ENCODE measurements around the gene SHOC2. TPM values are rescaled to one million over a fixed set of nuclear protein-coding genes. Genes with fewer than 3 reads are reported as not detected.

Gene SHOC2
- total RNA-seq, 6 experiments from 2014 or later: 48.9 to 61.1 (median 56.6) TPM

DNA sequence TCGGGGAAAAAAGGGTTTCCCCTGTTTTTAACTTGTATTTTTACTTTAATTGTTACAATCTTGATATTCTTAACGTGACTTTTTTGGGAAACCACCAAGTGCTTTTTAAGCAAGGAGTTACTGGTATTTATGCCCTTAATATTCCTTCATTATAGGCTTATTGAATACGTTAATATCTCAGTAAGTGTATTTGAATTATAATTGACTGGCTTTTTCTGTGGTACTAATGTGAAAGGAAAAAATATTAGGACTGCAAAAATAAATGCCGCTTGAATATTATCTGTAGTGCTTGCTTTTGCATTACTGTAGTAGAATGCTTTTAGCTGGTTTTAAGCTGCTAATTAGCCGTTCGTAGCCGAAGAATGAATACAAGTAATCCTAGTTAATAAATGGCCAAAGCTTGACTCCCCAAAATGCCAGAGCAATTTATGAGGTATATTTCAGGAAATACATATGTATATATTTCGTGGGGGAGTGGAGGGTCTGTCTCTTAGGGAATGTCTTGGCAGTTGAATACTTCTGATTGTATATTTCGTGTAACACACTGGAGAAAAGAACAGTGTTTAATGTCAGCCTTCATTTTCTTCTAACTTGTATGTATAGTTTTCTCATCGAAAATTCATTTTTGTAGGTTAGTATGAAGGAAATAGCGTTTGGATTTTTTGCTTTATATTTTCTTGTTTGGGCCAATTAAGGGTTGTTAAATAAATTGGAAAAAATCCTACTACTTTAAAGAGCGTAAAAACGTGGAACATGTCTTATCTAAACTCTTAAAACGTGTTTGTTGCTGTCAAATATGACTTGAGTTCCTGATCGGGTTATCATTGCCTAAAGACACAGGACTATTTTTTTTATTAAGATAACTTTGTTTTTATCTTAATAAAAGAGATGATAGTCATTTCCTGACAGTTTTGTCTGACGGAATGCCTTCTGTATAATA, 46.1 kb upstream of the SHOC2 start:
- H3K27ac Mint-ChIP-seq: peak overlapping the region; percentile 88
- TF ChIP-seq, protein P1, sequence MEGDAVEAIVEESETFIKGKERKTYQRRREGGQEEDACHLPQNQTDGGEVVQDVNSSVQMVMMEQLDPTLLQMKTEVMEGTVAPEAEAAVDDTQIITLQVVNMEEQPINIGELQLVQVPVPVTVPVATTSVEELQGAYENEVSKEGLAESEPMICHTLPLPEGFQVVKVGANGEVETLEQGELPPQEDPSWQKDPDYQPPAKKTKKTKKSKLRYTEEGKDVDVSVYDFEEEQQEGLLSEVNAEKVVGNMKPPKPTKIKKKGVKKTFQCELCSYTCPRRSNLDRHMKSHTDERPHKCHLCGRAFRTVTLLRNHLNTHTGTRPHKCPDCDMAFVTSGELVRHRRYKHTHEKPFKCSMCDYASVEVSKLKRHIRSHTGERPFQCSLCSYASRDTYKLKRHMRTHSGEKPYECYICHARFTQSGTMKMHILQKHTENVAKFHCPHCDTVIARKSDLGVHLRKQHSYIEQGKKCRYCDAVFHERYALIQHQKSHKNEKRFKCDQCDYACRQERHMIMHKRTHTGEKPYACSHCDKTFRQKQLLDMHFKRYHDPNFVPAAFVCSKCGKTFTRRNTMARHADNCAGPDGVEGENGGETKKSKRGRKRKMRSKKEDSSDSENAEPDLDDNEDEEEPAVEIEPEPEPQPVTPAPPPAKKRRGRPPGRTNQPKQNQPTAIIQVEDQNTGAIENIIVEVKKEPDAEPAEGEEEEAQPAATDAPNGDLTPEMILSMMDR (IDR thresholded peaks at IDR 0.05): no peak
- no peaks in the 10 kb centered on the region for H3K9me3 Mint-ChIP-seq
- peaks cover 25% of the 10 kb centered on the region for H3K4me1 Mint-ChIP-seq (ENCODE audit: low read depth)
- H3K36me3 Mint-ChIP-seq (ENCODE audit: low read depth): no peaks in the 10 kb centered on the region
- H3K4me3 Mint-ChIP-seq: peak overlapping the region; percentile 94
- peaks cover 6% of the 10 kb centered on the region for H3K27me3 Mint-ChIP-seq (ENCODE audit: insufficient read depth)
- DNase-seq: no peak

DNA sequence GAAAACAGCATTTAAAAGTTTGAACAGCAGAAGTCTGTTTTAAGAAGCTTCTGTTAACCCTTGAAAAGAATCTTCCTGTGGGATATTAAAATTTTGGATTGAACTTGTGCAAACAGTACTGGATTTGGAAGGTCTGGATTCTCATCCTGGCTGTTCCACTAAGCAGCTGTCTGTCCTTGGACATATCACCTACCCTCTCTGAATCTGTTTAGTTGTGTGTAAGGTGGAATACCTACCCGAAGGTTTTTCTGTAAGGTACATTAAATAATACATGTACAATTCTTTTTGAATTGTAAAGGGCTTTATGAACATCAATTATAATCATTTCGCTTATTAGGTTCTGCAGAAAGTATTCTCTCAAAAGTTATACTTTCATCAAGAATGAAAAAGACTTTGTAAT, 45.5 kb upstream of the SHOC2 start:
- H3K27me3 Mint-ChIP-seq (ENCODE audit: insufficient read depth): peaks cover 6% of the 10 kb centered on the region
- H3K27ac Mint-ChIP-seq: peak overlapping the region; percentile 18; the same call in 1 of the 2 replicates
- TF ChIP-seq, protein P1 (IDR thresholded peaks at IDR 0.05): no peak
- H3K4me1 Mint-ChIP-seq (ENCODE audit: low read depth): peaks cover 23% of the 10 kb centered on the region
- peaks cover under 1% of the 10 kb centered on the region; the same call in 1 of the 2 replicates for H3K36me3 Mint-ChIP-seq (ENCODE audit: low read depth)
- H3K4me3 Mint-ChIP-seq: peak overlapping the region; percentile 94
- DNase-seq: no peak
- no peaks in the 10 kb centered on the region for H3K9me3 Mint-ChIP-seq

DNA sequence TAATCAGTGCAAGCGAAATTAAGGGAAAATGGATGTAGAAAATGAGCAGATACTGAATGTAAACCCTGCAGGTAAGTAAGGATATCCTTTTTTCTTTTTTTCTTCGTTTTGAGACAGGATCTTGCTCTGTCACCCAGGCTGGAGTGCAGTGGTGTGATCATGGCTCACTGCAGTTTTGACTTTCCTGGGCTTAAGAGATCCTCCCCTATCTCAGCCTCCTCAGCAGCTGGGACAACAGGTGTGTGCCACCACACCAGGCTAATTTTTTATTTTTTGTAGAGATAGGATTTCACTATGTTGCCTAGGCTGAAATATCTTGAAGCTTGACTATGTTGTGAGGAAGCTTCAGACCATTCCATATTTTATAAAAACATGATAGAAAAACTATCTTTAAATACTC, 43.4 kb upstream of the SHOC2 start:
- DNase-seq: no peak
- Mint-ChIP-seq H3K4me3 (no peak overlapping the region), H3K27ac (no peak overlapping the region), H3K4me1 (ENCODE audit: low read depth) (peaks cover 24% of the 10 kb centered on the region), H3K36me3 (ENCODE audit: low read depth) (peaks cover 5% of the 10 kb centered on the region; the same call in 1 of the 2 replicates), H3K9me3 (no peaks in the 10 kb centered on the region), H3K27me3 (ENCODE audit: insufficient read depth) (peaks cover 5% of the 10 kb centered on the region)
- TF ChIP-seq, protein P1 (IDR thresholded peaks at IDR 0.05): no peak

DNA sequence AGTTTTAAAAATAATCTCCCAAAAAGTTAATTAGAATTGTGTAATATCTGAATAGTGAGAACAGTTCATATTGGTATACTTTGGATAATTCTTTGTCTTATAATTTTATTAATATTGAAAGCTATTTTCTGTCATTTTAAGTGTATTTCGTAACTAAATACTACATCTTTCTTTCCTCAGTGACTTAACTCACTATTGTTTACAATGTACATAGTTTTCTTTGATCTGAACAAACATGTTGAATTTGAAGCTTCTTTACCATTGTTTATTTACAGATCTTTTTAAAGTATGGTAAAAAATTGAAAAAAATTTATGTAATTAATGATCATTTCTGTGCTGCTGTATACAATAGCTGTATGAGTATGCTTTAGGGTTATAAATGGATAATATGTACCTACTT, 42.6 kb upstream of the SHOC2 start:
- Mint-ChIP-seq H3K36me3 (ENCODE audit: low read depth) (peaks cover 11% of the 10 kb centered on the region; the same call in 1 of the 2 replicates), H3K9me3 (no peaks in the 10 kb centered on the region)

DNA sequence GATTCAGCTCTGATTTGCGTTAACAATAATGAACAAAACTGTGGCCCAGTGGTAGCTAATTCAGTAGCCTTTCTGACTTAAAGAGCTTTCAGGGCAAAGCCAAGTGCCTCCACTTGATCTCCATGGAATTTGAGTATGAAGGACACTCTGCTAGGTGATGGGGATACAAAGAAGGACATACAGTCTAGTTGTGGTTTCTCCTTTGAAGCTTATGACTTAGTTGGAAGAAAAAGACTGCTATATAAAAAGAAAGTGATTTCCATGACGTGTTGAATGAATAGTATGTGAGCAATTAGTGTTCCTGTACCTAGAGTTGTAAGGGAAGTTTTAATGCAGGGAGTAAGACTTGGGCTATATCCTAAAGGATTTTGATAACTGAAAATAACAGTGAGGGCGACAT, 39.4 kb upstream of the SHOC2 start:
- H3K27me3 Mint-ChIP-seq (ENCODE audit: insufficient read depth): no peaks in the 10 kb centered on the region; the same call in 1 of the 2 replicates
- DNase-seq: no peak
- peaks cover 19% of the 10 kb centered on the region for H3K36me3 Mint-ChIP-seq (ENCODE audit: low read depth)
- TF ChIP-seq, protein P1 (IDR thresholded peaks at IDR 0.05): no peak
- no peak overlapping the region for H3K4me3 Mint-ChIP-seq
- no peak overlapping the region for H3K27ac Mint-ChIP-seq
- no peaks in the 10 kb centered on the region for H3K9me3 Mint-ChIP-seq
- peaks cover 8% of the 10 kb centered on the region for H3K4me1 Mint-ChIP-seq (ENCODE audit: low read depth)

More for the DNA sequence above, 42.6 kb upstream of the SHOC2 start:
- H3K27me3 Mint-ChIP-seq (ENCODE audit: insufficient read depth): peaks cover 2% of the 10 kb centered on the region
- no peak overlapping the region for H3K27ac Mint-ChIP-seq
- TF ChIP-seq, protein P1 (IDR thresholded peaks at IDR 0.05): no peak
- H3K4me3 Mint-ChIP-seq: no peak overlapping the region
- H3K4me1 Mint-ChIP-seq (ENCODE audit: low read depth): peaks cover 20% of the 10 kb centered on the region
- no peak for DNase-seq

All from HFFc6 (cell line).